GM12878 (cell line): ENCODE measurements around the gene TRIOBP. TPM values are rescaled to one million over a fixed set of nuclear protein-coding genes. Genes with fewer than 3 reads are reported as not detected.
A peak's percentile ranks its signal among the peaks of the same experiment; 100 is the strongest.

Source experiments
- CHD4 ChIP-seq: fragments of 200-600 bp; sonication (generic); IDR thresholded peaks from 2 replicates; pipeline ENCODE4 v1.6.1; 2016; ENCODE audit warnings: mild to moderate bottlenecking
- FOS ChIP-seq: IDR thresholded peaks from 3 replicates; pipeline ENCODE4 v1.6.1; 2011; ENCODE audit warnings: borderline replicate concordance; ENCODE audit not compliant: insufficient read length; ENCODE audit errors: extremely low read depth
- HCFC1 ChIP-seq: fragments of 150-350 bp; IDR thresholded peaks from 2 replicates; pipeline ENCODE4 v1.6.1; 2014; ENCODE audit warnings: low read length
- JUND ChIP-seq: IDR thresholded peaks from 2 replicates; pipeline ENCODE4 v1.6.1; 2012; ENCODE audit warnings: low read depth, mild to moderate bottlenecking, low read length, improper control_type of control experiment, moderate library complexity
- POLR2AphosphoS5 ChIP-seq: IDR thresholded peaks from 2 replicates; pipeline ENCODE4 v1.6.1; 2011; ENCODE audit warnings: mild to moderate bottlenecking, low read length, inconsistent platforms
- POU2F2 ChIP-seq: IDR thresholded peaks from 3 replicates; pipeline ENCODE4 v1.6.1; 2011; ENCODE audit warnings: low read depth, mild to moderate bottlenecking, low read length, borderline replicate concordance
- RUNX3 ChIP-seq: IDR thresholded peaks from 2 replicates; pipeline ENCODE4 v1.6.1; 2012; ENCODE audit warnings: low read length, inconsistent platforms
- TCF7 ChIP-seq: IDR thresholded peaks from 2 replicates; pipeline ENCODE4 v1.6.1; 2014; ENCODE audit warnings: antibody characterized with exemption, borderline replicate concordance
- WRNIP1 ChIP-seq: IDR thresholded peaks from 2 replicates; pipeline ENCODE4 v1.6.1; 2011; ENCODE audit warnings: low read depth, low read length, improper control_type of control experiment, borderline replicate concordance
- ZBTB4 ChIP-seq: fragments of 450-650 bp; formaldehyde crosslinking; IDR thresholded peaks from 2 replicates; pipeline ENCODE4 v1.4.0; 2022; ENCODE audit warnings: mild to moderate bottlenecking, moderate library complexity
- polyA plus RNA-seq, 11 experiments: library from polyadenylated mRNA; depleted of rRNA in 4 of 11; unstranded in 6 of 11; stranded (reverse) in 5 of 11; fragments of >200 nt; fragmentation: Nextera tagmentation in 4 of 11; fragmentation: Illumina TruSeq in 1 of 11; extraction: Ambion mirVana in 4 of 11; extraction: Trizol in 1 of 11; gene quantifications; 1 replicate in 1 of 11; 2 replicates in 10 of 11; pipeline versions ENCODE4 v1.2.1 to v1.2.3, GENCODE V29; 2011 to 2016; ENCODE audit warnings: inconsistent platforms in 2 of 11, missing spikeins in 2 of 11, low read depth in 1 of 11
- total RNA-seq, 4 experiments: library from RNA; depleted of rRNA in 3 of 4; stranded (reverse); fragments of >200 nt in 3 of 4; fragmentation: Illumina TruSeq in 1 of 4; extraction: Trizol in 1 of 4; gene quantifications; 2 replicates each; pipeline versions ENCODE4 v1.2.1 to v1.2.3, GENCODE V29; 2013 to 2021

Gene TRIOBP
- total and polyA plus RNA-seq, 10 of the 15 experiments (the other 5 are each of a cell fraction or from before 2014, with no cell fraction given), result 0.21 to 23.6 (median 11.9) TPM

GRCh38 chr22:37675930-37676735 is 20.7 kb upstream of the TRIOBP start (continued):
- no peak for TF ChIP-seq ZBTB4 (CRISPR knock-in tag)
- TF ChIP-seq POLR2AphosphoS5, result no peak
- TF ChIP-seq JUND, result no peak
- no peak for TF ChIP-seq TCF7
- 0 out of 2 replicates have a peak, but pooled peaks have one; percentile 1 for TF ChIP-seq RUNX3
- no peak for TF ChIP-seq CHD4
- no peak for TF ChIP-seq FOS
- TF ChIP-seq HCFC1, result no peak
- TF ChIP-seq POU2F2, result no peak
- 0 out of 2 replicates have a peak, but pooled peaks have one; percentile 24 for TF ChIP-seq WRNIP1
- TF ChIP-seq, all 136 proteins: peak for 8
